GM12878 (cell line): ENCODE results near the gene CPVL. TPM values are rescaled to one million over a fixed set of nuclear protein-coding genes. Genes with fewer than 3 reads are reported as not detected.

Experiments used
- ATAC-seq: fragments of 200-7000 bp; cut with Tn5 transposase; 3 replicates; pipeline ENCODE4 v1.9.1; 2020; ENCODE audit warnings: mild to moderate bottlenecking, moderate library complexity
- BruUV-seq: library from RNA; stranded (reverse); fragments of 400-500 nt; replicated peaks from 2 replicates; lab custom pipeline; 2021; lab: Mats Ljungman, UMichigan
- CTCF ChIA-PET: fragments of 300-600 bp; sonication (Branson Sonifier 250); formaldehyde crosslinking; extraction: SDS; loops from one replicate; lab custom pipeline; 2021; ENCODE audit warnings: inconsistent platforms; lab: Yijun Ruan, JAX
- POLR2A ChIA-PET: fragments of 350-600 bp; formaldehyde crosslinking; extraction: SDS; loops from one replicate; lab custom pipeline; 2021; ENCODE audit warnings: inconsistent platforms; lab: Charles Lee
- RAD21 ChIA-PET: fragments of 300-600 bp; sonication (Branson Sonifier 250); formaldehyde crosslinking; loops from one replicate; lab custom pipeline; 2023; ENCODE audit warnings: antibody characterized with exemption; ENCODE audit not compliant: unreplicated experiment; lab: Charles Lee
- SMC1A ChIA-PET: fragments of 300-600 bp; sonication (Branson Sonifier 250); formaldehyde crosslinking; loops from one replicate; lab custom pipeline; 2023; ENCODE audit not compliant: unreplicated experiment, uncharacterized antibody; lab: Charles Lee
- DNase-seq: peaks from one replicate; pipeline ENCODE4 v3.0.0-alpha.2; 2011; ENCODE audit warnings: low read depth, low spot score
- FAIRE-seq: peaks from 3 replicates; lab custom pipeline; 2011; peaks lifted over from hg19 to GRCh38; lab: Jason Lieb, UNC
- H2AFZ ChIP-seq: 2 replicates; pipeline ENCODE4 v1.6.0; 2011; ENCODE audit warnings: low read depth, low read length, control low read depth; ENCODE audit not compliant: control insufficient read depth
- H3K27ac ChIP-seq: 2 replicates; pipeline ENCODE4 v1.5.1; 2011; ENCODE audit warnings: control low read depth; ENCODE audit not compliant: control insufficient read depth, insufficient read depth
- H3K27me3 ChIP-seq, 2 experiments: replicated peaks in 1 of 2; 2 replicates each; pipeline versions ENCODE4 v1.6.0 to v1.6.1; 2011; ENCODE audit warnings: low read length in 1 of 2; ENCODE audit not compliant: control insufficient read depth in 2 of 2, insufficient read depth in 2 of 2
- H3K36me3 ChIP-seq, 2 experiments: 2 replicates each; pipeline ENCODE4 v1.5.1; 2011; ENCODE audit warnings: low read length in 1 of 2; ENCODE audit not compliant: control insufficient read depth in 2 of 2, insufficient read depth in 2 of 2
- H3K4me1 ChIP-seq: 2 replicates; pipeline ENCODE4 v1.6.1; 2011; ENCODE audit warnings: mild to moderate bottlenecking, low read length, moderate library complexity, mixed read lengths; ENCODE audit not compliant: control insufficient read depth, insufficient read depth
- H3K4me2 ChIP-seq: 2 replicates; pipeline ENCODE4 v1.6.0; 2011; ENCODE audit warnings: control low read depth; ENCODE audit not compliant: control insufficient read depth, insufficient read depth
- H3K4me3 ChIP-seq: fragments of 200-600 bp; sonication (generic); 2 replicates; pipeline ENCODE4 v1.5.1; 2016
- H3K79me2 ChIP-seq: 2 replicates; pipeline ENCODE4 v1.6.0; 2011; ENCODE audit warnings: low read length; ENCODE audit not compliant: control insufficient read depth, insufficient read depth
- H3K9ac ChIP-seq: 2 replicates; pipeline ENCODE4 v1.8.0; 2011; ENCODE audit warnings: low read length, control low read depth, mixed read lengths; ENCODE audit not compliant: control insufficient read depth, insufficient read depth
- H3K9me3 ChIP-seq: replicated peaks from 3 replicates; pipeline ENCODE4 v1.5.1; 2011; ENCODE audit warnings: mild to moderate bottlenecking, low read length; ENCODE audit not compliant: control insufficient read depth, insufficient read depth
- H4K20me1 ChIP-seq: 2 replicates; pipeline ENCODE4 v1.6.0; 2011; ENCODE audit not compliant: control insufficient read depth, insufficient read depth
- CEBPB ChIP-seq, 2 experiments: fragments of 150-350 bp in 1 of 2; IDR thresholded peaks; 2 replicates each; pipeline ENCODE4 v1.6.1; 2012 to 2014; ENCODE audit warnings: low read depth in 2 of 2, low read length in 2 of 2, borderline replicate concordance in 1 of 2, inconsistent platforms in 1 of 2
- EP300 ChIP-seq, 2 experiments: fragments of 150-350 bp in 1 of 2; IDR thresholded peaks; 2 replicates each; pipeline ENCODE4 v1.6.1; 2011 to 2012; ENCODE audit warnings: low read depth in 2 of 2, low read length in 2 of 2, borderline replicate concordance in 1 of 2, improper control_type of control experiment in 1 of 2, inconsistent platforms in 1 of 2; ENCODE audit not compliant: control insufficient read depth in 1 of 2
- EZH2 ChIP-seq: IDR thresholded peaks from 2 replicates; pipeline ENCODE4 v1.6.1; 2012; ENCODE audit warnings: low read depth, mild to moderate bottlenecking, control low read depth, inconsistent platforms, low read length, borderline replicate concordance; ENCODE audit not compliant: control insufficient read depth
- HCFC1 ChIP-seq: fragments of 150-350 bp; IDR thresholded peaks from 2 replicates; pipeline ENCODE4 v1.6.1; 2014; ENCODE audit warnings: low read length
- MTA2 ChIP-seq: fragments of 450-650 bp; IDR thresholded peaks from 2 replicates; pipeline ENCODE4 v1.6.1; 2016; ENCODE audit warnings: low read depth, mild to moderate bottlenecking, moderate library complexity
- RAD21 ChIP-seq: IDR thresholded peaks from 2 replicates; pipeline ENCODE4 v1.6.1; 2011; ENCODE audit warnings: mild to moderate bottlenecking, low read depth, low read length, moderate library complexity; ENCODE audit not compliant: insufficient read depth
- RFX5 ChIP-seq: IDR thresholded peaks from 2 replicates; pipeline ENCODE4 v1.6.1; 2011; ENCODE audit warnings: low read depth, low read length, improper control_type of control experiment
- SRF ChIP-seq, 2 experiments: IDR thresholded peaks; 2 replicates each; pipeline ENCODE4 v1.6.1; 2011; ENCODE audit warnings: low read depth in 2 of 2, low read length in 2 of 2, mild to moderate bottlenecking in 1 of 2, moderate library complexity in 1 of 2
- STAT1 ChIP-seq: fragments of 450-650 bp; conservative IDR thresholded peaks from 2 replicates; pipeline ENCODE4 v1.6.1; 2014; ENCODE audit warnings: antibody characterized with exemption, mild to moderate bottlenecking
- ZBED1 ChIP-seq: IDR thresholded peaks from 2 replicates; pipeline ENCODE4 v1.6.1; 2016; ENCODE audit warnings: borderline replicate concordance
- WGBS: methylation state at CpG from one replicate; pipeline ENCODE4 v1.1.6; 2016; ENCODE audit warnings: low lambda C conversion rate; ENCODE audit not compliant: insufficient replicate concordance, insufficient coverage; ENCODE audit errors: missing lambda C conversion rate; 5-methylcytosine and 5-hydroxymethylcytosine counted together
- in situ Hi-C: fragments of 300-500 bp; cut with MboI; formaldehyde crosslinking; loops from 9 replicates; pipeline ENCODE4 v1.14.3; 2018; ENCODE audit warnings: mixed read lengths
- intact Hi-C: fragments of 100-400 bp; cut with micrococcal nuclease; formaldehyde crosslinking; loops from one replicate; pipeline ENCODE4 v1.14.2; 2022; ENCODE audit not compliant: unreplicated experiment
- polyA plus RNA-seq, 11 experiments: library from polyadenylated mRNA; depleted of rRNA in 4 of 11; unstranded in 6 of 11; stranded (reverse) in 5 of 11; fragments of >200 nt; fragmentation: Nextera tagmentation in 4 of 11; fragmentation: Illumina TruSeq in 1 of 11; extraction: Ambion mirVana in 4 of 11; extraction: Trizol in 1 of 11; gene quantifications; 1 replicate in 1 of 11; 2 replicates in 10 of 11; pipeline versions ENCODE4 v1.2.1 to v1.2.3, GENCODE V29; 2011 to 2016; ENCODE audit warnings: inconsistent platforms in 2 of 11, missing spikeins in 2 of 11, low read depth in 1 of 11
- total RNA-seq, 4 experiments: library from RNA; depleted of rRNA in 3 of 4; stranded (reverse); fragments of >200 nt in 3 of 4; fragmentation: Illumina TruSeq in 1 of 4; extraction: Trizol in 1 of 4; gene quantifications; 2 replicates each; pipeline versions ENCODE4 v1.2.1 to v1.2.3, GENCODE V29; 2013 to 2021
- TF ChIP-seq, protein P1 (sequence below): IDR thresholded peaks from 2 replicates; pipeline ENCODE4 v1.6.1; 2012; ENCODE audit warnings: mild to moderate bottlenecking, low read depth, low read length
- TF ChIP-seq, protein P2 (sequence below): fragments of 450-650 bp; IDR thresholded peaks from 2 replicates; pipeline ENCODE4 v1.6.1; 2016; ENCODE audit warnings: mild to moderate bottlenecking, moderate library complexity, borderline replicate concordance
- TF ChIP-seq, protein P3 (sequence below): fragments of 450-650 bp; IDR thresholded peaks from 2 replicates; pipeline ENCODE4 v1.6.1; 2017; ENCODE audit warnings: antibody characterized with exemption, mild to moderate bottlenecking, moderate library complexity

The CPVL gene
- total and polyA plus RNA-seq, 10 of the 15 experiments (the other 5 are each of a cell fraction or from before 2014, with no cell fraction given) = 0.59 TPM; not detected in 9

DNA sequence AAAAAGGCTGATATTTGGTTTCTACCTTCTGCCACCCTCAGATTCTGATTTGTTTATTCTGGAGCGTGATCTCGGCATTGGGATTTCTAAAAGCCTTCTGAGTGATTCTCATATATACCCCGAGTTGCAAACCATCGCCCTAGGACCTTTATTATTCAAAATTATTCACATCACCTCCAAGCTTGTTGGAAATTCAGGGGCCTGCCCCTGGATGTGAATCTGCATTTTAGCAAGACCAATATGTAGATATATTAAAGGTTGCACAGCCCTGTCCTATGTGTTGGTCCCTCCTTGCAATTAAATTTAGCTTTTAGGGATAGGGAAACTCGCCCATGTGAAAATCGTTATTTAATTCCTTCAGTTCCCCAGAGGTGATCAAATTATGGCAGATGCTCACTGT is 39.3 kb upstream of the CPVL start:
- ChIA-PET RAD21 (no interaction called here), SMC1A (no interaction called here), POLR2A (no interaction called here), CTCF (interaction anchor here (1.5 kb wide), 1 partner anchor 223 kb away, joined by 6 read pairs; no protein-coding TSS in a partner anchor)
- no peak overlapping the region for H3K27ac ChIP-seq
- peaks cover 0 to 4% of the 10 kb centered on the region in 2 experiments; a peak in 2 of 4 replicates for H3K27me3 ChIP-seq
- H3K9me3 ChIP-seq = no peaks in the 10 kb centered on the region
- no peak for ATAC-seq
- H3K4me3 ChIP-seq = no peak overlapping the region
- no peaks in the 10 kb centered on the region for H3K79me2 ChIP-seq
- in situ Hi-C loops = no loop called here
- H3K4me1 ChIP-seq = no peaks in the 10 kb centered on the region
- no peaks in the 10 kb centered on the region for H3K36me3 ChIP-seq
- H4K20me1 ChIP-seq = no peaks in the 10 kb centered on the region
- intact Hi-C loops = loop anchor here (5.0 kb wide), 1 partner anchor 263 kb away; no protein-coding TSS in a partner anchor
- FAIRE-seq = no peak
- no peak overlapping the region for H3K4me2 ChIP-seq
- H2AFZ ChIP-seq = no peak overlapping the region
- DNase-seq = no peak
- BruUV-seq = no TSS peak
- no peak overlapping the region for H3K9ac ChIP-seq
- WGBS = 0% methylated on average over 6 of the region's 6 CpGs
- TF ChIP-seq, protein P1, sequence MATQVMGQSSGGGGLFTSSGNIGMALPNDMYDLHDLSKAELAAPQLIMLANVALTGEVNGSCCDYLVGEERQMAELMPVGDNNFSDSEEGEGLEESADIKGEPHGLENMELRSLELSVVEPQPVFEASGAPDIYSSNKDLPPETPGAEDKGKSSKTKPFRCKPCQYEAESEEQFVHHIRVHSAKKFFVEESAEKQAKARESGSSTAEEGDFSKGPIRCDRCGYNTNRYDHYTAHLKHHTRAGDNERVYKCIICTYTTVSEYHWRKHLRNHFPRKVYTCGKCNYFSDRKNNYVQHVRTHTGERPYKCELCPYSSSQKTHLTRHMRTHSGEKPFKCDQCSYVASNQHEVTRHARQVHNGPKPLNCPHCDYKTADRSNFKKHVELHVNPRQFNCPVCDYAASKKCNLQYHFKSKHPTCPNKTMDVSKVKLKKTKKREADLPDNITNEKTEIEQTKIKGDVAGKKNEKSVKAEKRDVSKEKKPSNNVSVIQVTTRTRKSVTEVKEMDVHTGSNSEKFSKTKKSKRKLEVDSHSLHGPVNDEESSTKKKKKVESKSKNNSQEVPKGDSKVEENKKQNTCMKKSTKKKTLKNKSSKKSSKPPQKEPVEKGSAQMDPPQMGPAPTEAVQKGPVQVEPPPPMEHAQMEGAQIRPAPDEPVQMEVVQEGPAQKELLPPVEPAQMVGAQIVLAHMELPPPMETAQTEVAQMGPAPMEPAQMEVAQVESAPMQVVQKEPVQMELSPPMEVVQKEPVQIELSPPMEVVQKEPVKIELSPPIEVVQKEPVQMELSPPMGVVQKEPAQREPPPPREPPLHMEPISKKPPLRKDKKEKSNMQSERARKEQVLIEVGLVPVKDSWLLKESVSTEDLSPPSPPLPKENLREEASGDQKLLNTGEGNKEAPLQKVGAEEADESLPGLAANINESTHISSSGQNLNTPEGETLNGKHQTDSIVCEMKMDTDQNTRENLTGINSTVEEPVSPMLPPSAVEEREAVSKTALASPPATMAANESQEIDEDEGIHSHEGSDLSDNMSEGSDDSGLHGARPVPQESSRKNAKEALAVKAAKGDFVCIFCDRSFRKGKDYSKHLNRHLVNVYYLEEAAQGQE = no peak
- TF ChIP-seq, protein P2, sequence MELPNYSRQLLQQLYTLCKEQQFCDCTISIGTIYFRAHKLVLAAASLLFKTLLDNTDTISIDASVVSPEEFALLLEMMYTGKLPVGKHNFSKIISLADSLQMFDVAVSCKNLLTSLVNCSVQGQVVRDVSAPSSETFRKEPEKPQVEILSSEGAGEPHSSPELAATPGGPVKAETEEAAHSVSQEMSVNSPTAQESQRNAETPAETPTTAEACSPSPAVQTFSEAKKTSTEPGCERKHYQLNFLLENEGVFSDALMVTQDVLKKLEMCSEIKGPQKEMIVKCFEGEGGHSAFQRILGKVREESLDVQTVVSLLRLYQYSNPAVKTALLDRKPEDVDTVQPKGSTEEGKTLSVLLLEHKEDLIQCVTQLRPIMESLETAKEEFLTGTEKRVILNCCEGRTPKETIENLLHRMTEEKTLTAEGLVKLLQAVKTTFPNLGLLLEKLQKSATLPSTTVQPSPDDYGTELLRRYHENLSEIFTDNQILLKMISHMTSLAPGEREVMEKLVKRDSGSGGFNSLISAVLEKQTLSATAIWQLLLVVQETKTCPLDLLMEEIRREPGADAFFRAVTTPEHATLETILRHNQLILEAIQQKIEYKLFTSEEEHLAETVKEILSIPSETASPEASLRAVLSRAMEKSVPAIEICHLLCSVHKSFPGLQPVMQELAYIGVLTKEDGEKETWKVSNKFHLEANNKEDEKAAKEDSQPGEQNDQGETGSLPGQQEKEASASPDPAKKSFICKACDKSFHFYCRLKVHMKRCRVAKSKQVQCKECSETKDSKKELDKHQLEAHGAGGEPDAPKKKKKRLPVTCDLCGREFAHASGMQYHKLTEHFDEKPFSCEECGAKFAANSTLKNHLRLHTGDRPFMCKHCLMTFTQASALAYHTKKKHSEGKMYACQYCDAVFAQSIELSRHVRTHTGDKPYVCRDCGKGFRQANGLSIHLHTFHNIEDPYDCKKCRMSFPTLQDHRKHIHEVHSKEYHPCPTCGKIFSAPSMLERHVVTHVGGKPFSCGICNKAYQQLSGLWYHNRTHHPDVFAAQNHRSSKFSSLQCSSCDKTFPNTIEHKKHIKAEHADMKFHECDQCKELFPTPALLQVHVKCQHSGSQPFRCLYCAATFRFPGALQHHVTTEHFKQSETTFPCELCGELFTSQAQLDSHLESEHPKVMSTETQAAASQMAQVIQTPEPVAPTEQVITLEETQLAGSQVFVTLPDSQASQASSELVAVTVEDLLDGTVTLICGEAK = no peak
- TF ChIP-seq RAD21 (no peak), STAT1 (no peak), MTA2 (no peak), RFX5 (no peak), CEBPB (IDR thresholded peaks at IDR 0.05; ENCODE audit: borderline replicate concordance in 1 of 2, low read depth in 2 of 2, low read length in 2 of 2) (no peak), HCFC1 (no peak), EP300 (IDR thresholded peaks at IDR 0.05; ENCODE audit: borderline replicate concordance in 1 of 2, control insufficient read depth in 1 of 2, low read depth in 2 of 2, low read length in 2 of 2) (no peak), EZH2 (no peak), ZBED1 (no peak), SRF (IDR thresholded peaks at IDR 0.05; ENCODE audit: low read depth in 2 of 2, low read length in 2 of 2) (no peak)
- TF ChIP-seq, protein P3, sequence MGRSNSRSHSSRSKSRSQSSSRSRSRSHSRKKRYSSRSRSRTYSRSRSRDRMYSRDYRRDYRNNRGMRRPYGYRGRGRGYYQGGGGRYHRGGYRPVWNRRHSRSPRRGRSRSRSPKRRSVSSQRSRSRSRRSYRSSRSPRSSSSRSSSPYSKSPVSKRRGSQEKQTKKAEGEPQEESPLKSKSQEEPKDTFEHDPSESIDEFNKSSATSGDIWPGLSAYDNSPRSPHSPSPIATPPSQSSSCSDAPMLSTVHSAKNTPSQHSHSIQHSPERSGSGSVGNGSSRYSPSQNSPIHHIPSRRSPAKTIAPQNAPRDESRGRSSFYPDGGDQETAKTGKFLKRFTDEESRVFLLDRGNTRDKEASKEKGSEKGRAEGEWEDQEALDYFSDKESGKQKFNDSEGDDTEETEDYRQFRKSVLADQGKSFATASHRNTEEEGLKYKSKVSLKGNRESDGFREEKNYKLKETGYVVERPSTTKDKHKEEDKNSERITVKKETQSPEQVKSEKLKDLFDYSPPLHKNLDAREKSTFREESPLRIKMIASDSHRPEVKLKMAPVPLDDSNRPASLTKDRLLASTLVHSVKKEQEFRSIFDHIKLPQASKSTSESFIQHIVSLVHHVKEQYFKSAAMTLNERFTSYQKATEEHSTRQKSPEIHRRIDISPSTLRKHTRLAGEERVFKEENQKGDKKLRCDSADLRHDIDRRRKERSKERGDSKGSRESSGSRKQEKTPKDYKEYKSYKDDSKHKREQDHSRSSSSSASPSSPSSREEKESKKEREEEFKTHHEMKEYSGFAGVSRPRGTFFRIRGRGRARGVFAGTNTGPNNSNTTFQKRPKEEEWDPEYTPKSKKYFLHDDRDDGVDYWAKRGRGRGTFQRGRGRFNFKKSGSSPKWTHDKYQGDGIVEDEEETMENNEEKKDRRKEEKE = no peak
